GM19238 (cell line): ENCODE data around the gene POLR3K.

Source experiments
- DNase-seq: peaks from one replicate; pipeline ENCODE4 v3.0.0; 2011; ENCODE audit warnings: low spot score; ENCODE audit not compliant: insufficient read length

The POLR3K gene

DNA sequence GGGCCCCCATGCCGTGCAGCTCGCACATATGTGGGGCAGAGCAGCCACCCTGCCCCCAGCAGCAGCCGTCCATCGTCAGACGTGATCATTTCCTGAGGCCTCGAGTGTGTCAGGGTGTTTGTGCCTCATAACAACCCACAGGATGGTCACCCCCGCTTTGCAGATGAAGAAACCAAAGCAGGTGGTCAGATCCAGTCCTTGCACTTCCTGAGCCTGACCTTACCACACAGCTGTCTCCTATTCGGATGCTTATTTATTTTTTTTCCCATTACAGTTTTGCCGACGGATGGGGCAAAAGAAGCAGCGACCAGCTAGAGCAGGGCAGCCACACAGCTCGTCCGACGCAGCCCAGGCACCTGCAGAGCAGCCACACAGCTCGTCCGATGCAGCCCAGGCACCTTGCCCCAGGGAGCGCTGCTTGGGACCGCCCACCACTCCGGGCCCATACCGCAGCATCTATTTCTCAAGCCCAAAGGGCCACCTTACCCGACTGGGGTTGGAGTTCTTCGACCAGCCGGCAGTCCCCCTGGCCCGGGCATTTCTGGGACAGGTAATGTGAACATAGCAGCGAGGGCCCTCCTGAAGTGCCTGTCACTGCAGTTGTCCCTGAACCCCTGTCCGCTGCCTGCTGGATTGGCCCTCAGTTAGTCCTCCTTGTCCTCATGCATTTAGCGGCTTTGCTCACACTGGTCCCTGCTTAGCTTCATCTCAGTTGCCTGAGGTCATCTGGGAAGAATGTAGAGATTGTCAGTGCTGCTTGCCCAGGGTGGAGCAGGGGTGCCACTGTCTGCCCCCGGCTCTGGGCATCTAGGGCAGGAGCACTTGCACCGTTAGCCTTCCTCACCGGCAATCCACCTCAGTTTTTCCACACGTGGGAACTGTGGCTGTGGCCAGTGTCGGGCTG is 26.0 kb upstream of the POLR3K start:
- no peak for DNase-seq

DNA sequence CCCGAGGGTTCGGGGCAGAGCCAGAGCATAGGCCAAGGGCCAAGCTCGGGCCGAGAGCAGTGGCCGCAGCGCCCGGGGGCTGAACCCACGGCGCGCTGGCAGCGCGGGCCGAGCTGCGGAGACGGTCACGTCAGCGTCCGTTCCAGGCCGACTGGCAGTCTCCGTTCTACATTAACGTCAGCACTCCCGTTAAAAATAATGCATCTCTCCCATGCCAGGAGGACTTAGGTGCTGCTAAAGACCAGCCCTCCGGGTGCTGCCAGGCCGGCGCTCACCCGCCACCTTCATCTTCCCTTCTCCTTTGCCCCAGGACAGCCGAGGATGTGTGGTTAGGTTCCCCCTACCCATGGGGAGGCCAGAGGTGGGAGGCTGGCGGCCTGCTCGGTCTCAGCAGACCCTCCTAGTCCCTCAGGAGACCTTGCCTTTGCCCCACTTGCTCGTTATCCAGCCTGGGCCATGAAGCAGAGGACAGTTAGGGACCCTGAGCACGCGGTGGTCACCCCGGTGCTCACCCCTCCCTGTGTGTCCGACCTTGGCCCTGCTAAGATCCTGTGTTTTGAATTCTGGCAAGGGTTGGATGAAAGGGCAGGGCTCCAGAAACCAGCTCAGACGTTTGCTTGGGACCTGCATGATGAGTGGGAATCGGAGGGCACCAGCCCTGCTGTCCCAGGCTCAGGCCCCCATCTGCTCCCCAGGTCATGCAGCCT is 25.2 kb upstream of the POLR3K start:
- peak; percentile 65 for DNase-seq

DNA sequence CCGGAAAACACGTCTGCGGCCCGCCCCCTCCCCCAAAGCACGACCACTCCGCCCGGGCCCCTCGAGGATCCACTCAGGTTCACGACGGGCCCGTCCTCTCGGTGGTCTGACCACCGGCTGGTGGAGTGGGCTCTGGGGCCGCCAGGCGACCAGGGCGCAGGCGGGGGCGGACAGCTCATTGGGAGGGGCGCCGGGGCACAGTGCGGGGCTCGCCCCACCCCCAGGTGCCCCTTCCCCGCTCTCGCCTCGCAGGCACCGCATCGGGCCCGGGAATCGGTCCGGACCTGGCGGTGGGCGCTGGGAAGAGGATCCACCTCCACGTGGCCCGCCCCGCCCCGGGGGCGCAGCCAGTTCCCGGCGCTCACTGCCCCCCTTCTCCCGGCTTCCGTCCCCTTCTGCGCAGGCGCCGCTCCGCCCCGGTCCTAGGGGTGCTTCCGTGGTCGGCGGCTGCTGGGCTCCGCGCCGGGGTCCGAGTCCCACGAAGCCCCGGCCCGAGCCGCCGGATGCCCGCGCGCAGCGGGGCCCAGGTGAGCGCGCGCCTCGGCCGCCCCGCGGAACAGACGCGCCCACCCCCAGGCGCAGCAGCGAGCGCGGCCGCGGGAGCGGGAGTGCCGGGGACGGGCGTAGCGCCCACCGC is 24.5 kb upstream of the POLR3K start, which contains the start of gene MPG:
Gene MPG, plus strand, starts transcription at position 419 of the 637 bp plus-strand sequence. Its CDS starts 85 bp downstream, at position 504.
- DNase-seq = peak; percentile 99

DNA sequence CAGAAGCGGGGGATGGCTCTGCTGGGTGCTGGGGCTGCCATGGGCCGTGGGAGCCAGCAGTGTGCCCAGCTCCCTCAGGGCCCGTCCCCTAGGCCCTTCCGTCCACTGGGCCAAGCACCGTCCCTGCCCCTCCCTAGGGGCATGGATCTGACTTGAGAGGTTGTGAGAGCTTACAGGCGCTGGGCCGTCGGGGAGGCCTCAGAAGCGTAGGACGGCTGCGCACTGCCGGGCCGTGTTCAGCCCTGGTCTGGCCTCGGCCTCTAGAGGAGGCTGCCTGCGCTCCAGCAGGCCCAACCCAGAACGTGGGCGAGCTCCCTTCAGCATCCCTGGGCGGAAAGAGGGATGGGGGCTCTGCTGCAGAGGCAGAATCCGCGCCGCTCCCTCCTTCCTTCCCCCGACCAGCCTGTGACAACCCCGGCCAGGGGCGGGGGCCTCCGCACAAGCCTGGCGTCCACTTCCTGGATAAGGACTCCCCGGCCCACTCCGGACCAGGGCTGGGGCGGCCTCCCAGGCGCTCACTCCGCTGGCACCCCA is 23.9 kb upstream of the POLR3K start:
- peak; percentile 73 for DNase-seq

DNA sequence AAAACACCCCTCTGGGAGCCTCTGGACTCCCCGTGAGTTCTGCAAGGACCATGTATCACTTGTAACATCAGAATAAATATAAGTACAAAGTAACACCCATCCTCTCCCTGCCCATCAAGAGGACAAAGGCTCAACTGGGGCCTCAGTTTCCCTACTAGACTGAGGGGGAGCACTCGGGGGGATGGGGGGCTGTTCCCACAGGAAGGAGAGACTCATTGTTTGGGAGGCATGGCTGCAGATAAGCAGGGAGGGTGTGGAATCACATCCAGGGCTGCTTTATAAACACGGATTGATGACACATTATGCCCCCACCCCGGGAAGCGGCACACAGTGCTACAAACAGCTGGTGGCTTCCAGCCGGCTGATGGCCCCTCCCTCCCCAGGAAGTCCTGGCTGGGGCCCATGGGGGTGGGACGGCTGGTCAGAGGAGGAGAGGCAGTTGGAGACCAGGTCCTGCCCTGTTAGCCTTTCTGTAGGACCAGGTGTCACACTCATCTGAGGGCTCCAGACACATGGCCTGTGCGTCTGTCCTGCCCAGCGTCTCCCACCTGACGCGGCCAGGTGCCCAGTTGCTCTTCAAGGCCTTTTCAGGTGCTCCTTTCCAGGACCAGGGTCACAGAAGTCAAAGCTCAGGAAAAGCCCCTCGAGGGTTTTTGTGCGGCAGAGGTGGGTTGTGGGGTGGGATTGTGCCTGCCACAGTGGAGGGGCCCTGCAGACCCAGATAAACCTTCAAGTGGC is 23.3 kb upstream of the POLR3K start:
- peak; percentile 56 for DNase-seq

DNA sequence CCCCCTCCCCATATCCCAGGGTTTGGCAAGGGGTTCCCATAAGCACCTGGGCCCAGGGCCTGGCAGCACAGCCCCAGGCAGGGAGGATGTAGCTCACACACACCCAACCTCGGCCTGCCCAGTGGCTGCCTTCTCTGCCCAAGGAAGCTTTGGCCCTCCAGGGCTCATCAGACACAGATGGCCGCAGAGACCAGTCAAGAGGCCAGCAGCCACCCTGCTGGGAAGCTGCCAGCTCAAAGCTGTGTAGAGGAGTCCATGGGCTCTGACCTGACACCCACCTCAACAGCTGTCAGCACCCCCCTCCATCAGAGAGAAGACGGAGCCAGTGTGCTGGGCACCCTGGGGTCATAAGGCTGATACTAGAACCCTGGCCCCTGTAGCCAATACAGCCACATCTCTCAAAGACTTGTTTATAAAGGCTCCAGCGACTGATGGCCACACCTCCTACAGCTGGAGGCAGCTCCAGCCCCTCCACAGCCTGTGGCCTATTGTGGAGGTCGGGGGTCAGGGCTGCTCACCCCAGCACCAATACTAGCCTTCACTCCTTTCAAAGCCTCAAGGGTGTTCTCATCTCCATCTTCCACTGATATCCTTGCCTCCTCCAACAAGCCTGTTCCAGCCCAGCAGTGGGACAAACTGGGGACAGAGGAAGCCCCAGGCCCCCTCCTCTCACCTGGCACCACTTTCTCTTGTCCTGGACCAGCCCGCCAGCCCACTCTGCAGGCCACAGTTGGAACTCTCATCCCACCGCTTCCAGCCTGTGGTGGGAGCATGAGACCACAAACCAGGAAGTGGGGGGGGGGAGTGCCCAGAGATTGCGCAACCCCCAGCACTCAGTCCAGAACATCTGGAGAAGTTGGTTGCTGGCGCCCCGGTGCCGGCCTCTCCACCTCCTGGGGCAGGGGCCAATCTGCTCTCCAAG is 22.4 kb upstream of the POLR3K start:
- no peak for DNase-seq

DNA sequence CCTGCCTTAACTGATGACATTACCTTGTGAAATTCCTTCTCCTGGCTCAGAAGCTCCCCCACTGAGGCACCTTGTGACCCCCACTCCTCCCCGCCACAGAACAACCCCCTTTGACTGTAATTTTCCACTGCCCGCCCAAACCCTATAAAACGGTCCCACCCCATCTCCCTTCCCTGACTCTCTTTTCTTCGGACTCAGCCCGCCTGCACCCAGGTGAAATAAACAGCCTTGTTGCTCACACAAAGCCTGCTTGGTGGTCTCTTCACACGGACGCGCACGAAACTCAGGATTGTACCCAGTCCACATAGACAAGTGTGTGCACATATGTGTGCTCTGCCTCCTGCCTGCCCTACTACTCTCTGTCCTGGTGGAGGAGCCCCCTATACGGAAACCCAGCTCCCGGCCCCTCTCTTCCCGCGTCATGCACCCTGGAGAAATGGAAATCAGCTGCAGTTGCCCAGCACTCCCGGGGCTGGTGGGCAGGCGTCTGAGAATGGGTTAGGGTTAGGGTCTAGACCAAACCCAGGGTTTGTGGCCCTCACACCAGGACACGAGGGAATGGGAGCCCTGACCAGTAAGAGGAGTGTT is 21.4 kb upstream of the POLR3K start:
- no peak for DNase-seq

DNA sequence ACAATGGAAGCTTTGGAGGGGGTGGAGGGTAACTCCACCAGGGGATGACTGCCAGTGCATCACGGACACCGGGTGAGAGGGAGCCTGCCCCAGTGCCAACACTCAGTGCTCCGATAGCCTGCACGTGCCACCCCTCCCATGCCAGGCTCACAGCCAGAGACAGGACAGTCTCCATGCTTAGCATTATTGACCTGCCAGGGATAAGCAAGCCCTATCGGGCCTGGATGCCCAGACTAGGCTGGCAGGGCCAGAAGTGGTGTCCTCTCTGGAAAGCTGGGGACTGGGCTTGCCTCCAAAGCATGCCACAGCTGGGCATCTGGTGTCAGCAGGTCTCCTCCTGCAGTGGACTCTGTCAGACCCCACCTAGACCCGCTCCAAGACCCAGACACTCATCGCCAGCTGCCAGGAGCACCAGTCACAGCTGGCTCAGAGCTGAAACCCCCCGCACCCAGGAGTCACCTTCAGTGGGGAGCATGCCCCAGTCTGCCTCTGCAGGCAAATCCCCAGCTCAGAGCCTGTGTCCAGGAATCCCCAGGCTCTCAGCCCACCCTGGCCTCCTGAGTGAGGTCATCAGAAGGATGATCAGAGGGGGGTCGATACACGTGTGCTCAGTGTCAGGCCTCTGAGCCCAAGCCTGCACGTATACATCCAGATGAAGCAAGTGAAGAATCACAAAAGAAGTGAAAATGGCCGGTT is 20.8 kb upstream of the POLR3K start:
- DNase-seq = no peak

DNA sequence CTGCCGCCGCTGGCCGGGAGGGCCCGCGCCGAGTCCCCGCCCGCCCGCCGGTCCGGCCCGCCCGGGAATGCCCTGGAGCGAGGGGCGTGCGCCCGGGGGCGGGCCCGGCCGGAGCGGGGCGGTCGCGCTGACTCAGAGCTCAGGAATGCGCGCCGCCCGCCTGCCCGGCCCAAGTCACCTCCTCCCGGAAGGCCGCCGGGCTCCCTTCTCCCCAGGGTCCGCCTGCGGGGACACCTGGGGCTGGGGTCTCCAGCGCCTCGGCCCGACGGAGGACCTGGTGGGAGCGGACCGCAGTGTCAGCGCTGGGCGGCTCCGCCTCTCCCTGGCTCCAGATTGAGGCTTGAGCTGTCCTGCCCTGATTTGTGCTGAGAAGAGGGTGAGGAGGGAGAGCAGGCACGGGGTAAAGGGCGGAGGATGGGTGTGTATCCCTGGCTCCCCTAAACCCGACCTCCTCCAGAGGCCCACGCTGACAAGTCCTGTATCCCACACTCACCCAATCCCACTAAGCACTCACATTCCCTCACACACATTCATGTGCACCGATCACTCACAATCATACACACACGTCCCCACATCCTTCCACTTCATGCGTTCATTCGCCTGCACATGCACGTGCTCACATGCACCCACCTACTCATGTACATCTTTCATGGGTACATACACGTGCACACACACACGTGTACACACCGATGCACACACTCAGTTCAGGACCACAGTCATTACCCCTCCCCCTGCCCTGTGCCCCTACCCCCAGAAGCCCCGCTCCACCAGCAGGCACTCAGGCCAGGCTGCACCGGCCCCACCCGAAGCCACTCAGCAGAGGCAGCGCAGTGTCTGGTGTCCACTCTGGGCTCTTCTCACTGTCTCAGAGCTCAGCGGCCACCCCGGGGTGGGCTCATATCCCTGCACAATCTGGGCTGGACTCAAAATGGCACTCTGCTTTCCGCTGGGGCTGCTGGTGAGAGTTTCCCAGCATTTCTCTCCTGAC is 19.4 kb upstream of the POLR3K start, which contains the start of gene RHBDF1:
Gene RHBDF1, minus strand, starts transcription at position 71 of the 988 bp plus-strand sequence. CDS start 7,616 bp downstream, outside the sequence.
- DNase-seq = no peak

DNA sequence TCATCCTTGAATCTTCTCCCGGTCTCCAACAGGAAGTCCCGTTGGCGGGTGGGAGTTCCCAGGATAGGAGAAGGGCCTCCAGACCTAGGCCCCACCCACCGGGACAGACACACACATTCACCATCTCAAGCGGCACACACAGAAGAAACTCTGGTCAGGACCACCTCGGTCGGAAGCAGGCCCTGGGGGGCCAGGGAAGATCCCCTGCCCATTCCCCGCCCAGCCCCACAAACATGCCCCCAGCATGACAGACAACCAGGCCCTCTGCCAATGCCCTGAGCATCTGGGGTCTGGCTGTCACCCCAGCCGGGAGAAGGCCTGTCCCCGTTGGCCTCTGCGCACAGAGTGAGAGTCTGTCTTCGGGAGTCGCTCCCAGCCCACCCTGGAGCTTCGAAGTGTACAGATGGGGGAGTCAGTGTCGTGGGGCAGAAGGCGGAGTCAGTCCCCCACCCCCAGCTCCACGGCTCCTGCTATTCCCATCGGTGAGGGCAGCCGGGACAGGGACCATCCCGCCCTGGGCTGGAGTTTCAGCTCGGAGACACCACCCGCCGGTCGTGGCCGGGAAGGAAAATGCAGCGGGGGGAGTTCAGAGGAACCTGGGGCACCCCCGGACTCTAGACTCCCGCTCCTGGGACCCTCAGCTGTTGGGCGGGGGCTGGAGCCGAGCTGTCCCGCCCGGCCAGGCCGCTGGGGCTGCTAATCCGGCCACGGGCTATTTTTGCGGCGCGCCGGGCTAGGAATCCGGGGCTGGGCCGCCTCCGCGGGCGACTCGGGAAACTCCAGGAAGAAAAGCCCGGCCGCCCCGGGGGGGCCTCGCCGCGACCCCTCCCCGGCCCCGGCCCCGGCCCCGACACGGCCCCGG is 18.4 kb upstream of the POLR3K start:
- no peak for DNase-seq

DNA sequence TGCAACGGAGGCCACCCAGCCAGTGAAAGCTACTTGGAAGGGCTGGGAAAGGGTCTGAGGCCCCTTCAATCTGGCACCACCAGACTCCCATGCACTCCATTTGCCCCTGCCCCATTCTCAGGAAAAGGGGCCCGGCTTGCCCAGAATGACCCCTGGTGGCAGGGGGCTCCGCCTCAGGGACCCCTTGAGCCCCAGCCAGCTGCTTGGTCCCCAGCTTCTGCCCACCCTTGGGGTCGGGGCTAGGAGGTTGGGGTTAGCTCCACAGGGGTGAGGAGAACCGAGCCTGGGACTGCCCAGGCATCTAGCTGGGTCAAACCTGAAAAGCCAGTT is 17.8 kb upstream of the POLR3K start:
- no peak for DNase-seq

DNA sequence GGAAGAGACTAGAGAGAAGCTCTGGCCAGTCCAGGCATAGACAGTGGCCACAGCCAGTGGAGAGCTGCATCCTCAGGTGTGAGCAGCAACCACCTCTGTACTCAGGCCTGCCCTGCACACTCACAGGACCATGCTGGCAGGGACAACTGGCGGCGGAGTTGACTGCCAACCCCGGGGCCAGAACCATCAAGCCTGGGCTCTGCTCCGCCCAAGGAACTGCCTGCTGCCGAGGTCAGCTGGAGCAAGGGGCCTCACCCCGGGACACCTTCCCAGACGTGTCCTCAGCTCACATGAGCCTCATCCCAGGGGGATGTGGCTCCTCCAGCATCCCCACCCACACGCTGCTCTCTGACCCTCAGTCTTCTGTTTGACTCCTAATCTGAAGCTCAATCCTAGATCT is 15.8 kb upstream of the POLR3K start:
- DNase-seq = no peak

DNA sequence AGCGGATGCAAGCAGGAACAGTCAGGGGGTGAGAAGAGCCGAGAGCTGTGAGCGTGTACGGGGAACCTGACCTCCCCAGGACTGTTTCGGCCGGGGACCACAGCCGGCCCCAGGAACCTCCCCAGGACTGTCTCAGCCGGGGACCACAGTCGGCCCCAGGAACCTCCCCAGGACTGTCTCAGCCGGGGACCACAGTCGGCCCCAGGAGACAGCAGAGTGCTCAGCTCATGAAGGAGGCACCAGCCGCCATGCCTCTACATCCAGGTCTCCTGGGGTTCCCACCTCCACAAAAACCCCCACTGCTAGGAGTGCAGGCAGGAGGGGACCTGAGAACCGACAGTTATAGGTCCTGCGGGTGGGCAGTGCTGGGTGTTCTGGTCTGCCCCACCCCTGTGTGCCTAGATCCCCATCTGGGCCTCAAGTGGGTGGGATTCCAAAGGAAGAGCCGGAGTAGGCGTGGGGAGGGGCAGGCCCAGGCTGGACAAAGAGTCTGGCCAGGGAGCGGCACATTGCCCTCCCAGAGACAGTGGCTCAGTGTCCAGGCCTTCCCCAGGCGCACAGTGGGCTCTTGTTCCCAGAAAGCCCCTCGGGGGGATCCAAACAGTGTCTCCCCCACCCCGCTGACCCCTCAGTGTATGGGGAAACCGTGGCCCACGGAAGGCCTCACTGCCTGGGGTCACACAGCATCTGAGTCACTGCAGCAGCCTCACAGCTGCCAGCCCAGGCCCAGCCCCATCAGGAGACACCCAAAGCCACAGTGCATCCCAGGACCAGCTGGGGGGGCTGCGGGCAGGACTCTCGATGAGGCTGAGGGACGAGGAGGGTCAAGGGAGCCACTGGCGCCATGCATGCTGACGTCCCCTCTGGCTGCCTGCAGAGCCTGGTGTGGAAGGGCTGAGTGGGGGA is 14.7 kb upstream of the POLR3K start:
- no peak for DNase-seq

DNA sequence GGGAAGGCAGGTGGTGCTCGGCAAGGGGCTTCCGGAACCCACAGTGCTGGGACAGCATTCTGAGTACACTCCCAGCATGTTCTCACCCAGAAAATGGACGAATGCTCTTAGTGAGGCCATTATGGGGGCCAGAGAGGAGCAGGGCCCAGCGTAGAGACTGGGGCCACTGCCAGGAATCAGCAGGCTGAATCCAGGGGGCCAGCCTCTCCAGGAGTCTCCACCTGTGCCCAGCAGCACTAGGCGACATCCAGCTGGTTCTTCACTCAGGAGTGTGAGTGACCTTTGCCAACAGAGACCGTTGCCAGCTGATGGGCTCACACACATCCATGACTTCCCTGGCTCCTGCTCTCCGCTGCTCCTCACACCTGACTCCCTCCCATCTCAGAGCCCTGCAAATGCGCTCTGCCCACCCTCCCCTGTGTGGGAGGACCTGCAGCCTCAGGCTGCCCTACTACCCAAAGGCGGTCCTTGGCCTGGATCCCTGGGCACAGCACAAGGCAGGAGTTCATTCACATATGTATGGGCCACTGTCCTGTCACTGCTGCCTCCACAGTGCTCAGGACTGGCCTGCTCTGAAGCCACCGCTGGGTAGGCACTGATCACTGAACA is 13.9 kb upstream of the POLR3K start:
- DNase-seq = no peak
